GM23248 (cell line): ENCODE results near the gene TEX264.

Experiments used
- EZH2 ChIP-seq: fragments of 200-600 bp; sonication (generic); IDR thresholded peaks from 2 replicates; pipeline ENCODE4 v1.6.1; 2018; ENCODE audit warnings: antibody characterized with exemption, mild to moderate bottlenecking; ENCODE audit not compliant: insufficient read depth, poor library complexity, severe bottlenecking
- EZH2phosphoT487 ChIP-seq: fragments of 200-600 bp; sonication (generic); IDR thresholded peaks from 2 replicates; pipeline ENCODE4 v1.6.1; 2018; ENCODE audit warnings: antibody characterized with exemption, moderate library complexity, mild to moderate bottlenecking, low read depth; ENCODE audit not compliant: insufficient read depth

- TF ChIP-seq EZH2phosphoT487: no peak
- TF ChIP-seq EZH2: no peak
These were observed 50.2 kb downstream of the TEX264 start for GRCh38 chr3:51721062-51721745.
